Raji (cell line): ENCODE results near the gene GPD2.

Source experiments
- POLR2A ChIP-seq: IDR thresholded peaks from 2 replicates; pipeline ENCODE4 v1.6.1; 2011; ENCODE audit warnings: low read depth, low read length, control low read depth; ENCODE audit not compliant: insufficient read depth

GPD2 gene

GRCh38 chr2:156532989-156533388 lies 96.8 kb downstream of the GPD2 start:
- TF ChIP-seq POLR2A, result no peak

DNA sequence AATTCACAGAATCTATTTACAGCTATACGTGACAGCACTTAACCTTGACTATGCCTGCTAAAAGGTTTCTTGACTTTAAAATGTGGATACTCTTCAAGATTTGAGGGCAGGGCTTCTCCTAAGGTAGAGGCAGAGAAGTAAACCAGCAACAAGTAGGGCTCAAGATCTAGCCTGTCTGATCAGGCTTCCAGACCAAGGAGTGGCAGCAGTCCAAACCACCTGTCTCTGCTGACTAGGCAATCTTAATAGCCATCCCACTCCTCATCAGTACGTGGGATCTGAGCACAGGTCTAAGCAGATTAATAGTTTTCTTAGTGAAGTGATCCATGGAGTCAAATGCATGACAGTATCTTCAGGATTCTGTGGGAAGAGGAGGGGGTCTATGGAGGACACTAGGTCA lies 100.4 kb downstream of the GPD2 start:
- TF ChIP-seq POLR2A, result no peak

DNA sequence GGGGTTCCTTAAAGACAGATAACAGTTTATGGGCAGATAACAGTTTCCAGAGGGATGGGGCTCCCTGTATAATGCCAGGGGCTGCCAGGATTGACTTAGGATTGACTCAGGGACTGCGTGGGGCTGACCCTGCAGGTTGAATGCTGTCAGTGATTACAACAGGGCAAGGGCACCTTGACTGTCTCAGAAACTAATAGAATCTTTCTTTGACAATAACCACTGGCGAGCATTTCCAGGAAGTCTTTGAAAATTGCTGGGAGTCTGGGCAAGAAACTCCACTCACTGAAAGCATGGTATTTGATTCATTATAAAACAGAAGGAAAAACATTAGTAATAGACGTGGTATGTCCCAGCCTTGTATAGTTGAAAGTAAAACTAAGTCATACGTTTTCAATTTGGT lies 101.0 kb downstream of the GPD2 start:
- TF ChIP-seq POLR2A, result no peak

GRCh38 chr2:156538083-156538504 lies 101.9 kb downstream of the GPD2 start:
- TF ChIP-seq POLR2A, result peak; percentile 72

GRCh38 chr2:156539086-156539860 lies 103.1 kb downstream of the GPD2 start:
- TF ChIP-seq POLR2A, result no peak

DNA sequence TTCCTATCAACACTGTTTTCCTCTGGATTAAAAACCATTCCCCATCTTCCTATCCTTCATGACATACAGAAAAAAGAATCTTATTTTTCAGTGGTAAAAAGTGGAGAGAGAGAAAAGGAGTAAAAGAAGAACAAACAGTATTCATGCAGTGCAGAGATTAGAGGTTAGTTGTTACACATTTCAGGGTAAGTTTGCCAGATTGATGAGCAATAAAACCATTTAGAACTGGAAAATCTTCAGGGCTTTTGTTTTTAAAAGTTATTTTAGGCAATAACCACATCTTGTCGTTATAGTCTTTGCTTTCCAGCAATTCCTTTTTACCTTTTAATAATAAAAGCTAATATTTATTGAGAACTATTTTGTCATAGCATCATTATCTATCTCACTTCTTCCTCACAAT lies 104.5 kb downstream of the GPD2 start:
- no peak for TF ChIP-seq POLR2A

GRCh38 chr2:156541229-156541628 lies 105.0 kb downstream of the GPD2 start:
- no peak for TF ChIP-seq POLR2A

- TF ChIP-seq POLR2A, result no peak
Observed at GRCh38 chr2:156541706-156542105, 105.5 kb downstream of the GPD2 start.

DNA sequence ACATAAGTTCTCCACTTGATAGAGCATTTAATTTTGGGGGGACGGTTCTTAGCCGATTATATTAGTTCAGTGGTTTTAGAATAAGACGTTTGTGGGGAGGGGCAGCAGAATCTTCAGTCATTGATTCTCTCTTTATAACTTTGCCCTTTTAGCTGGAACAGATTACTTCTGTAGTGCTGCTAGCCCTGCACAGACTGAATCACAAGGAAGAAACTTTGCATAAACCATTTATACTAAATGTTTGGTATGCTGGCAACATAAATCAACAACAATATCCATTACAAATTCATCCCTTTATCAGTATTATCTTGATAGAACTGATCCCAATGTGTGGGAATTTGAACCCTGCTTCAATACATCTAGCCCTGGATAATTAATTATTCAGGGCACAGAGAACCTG lies 112.2 kb downstream of the GPD2 start:
- TF ChIP-seq POLR2A, result no peak

DNA sequence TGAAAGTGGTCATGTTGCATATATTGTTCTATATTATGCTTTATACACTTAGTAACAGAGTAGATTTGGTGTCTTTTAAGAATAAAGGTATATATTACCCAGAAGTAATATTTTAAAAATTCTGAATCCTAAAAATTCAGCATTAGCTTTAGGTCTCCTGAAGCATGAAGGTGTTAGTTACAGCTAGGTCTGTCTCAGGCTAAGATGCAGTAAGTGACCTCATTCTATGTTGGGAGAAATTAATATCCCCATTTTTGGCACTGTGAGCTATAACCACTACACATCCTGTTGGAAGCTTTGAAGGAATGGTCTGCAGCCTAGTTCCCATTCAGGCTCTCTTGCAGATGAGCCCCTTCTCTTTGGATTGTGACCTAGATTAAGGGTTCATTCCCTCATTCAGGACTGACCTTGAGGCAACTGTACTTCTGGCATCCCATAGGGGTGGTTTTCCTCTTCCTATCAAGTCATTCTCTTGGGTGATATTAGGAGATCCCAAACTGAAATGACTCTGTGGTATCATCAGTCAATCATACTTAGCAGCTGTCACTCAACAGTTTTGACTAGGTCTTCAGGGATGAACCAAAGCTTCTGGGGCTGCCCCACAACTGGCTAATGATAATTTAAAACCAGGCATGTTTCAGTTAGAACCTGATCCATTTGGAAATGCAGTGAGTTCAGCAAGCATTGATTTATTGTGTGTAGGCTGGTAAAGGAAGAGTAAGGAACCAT lies 117.7 kb downstream of the GPD2 start:
- no peak for TF ChIP-seq POLR2A

DNA sequence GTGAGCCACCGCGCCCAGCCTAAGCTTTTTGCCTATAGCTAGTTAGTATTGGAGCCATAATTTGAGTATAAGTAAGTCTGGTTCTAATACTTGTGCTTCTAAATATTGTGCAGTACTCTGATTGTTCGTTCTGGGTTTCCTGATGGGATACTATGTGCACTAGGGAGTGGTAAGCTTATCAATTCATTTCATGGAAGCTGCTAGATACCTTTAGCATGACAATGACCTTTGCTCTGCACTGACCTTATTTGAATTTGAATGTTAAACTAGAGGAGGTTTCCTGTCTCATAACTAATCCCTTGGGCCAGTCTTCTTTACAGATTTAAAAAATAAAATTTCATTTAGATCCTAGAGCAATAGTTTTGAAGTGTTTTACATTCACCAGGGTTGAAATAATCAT lies 125.1 kb downstream of the GPD2 start:
- TF ChIP-seq POLR2A, result no peak

DNA sequence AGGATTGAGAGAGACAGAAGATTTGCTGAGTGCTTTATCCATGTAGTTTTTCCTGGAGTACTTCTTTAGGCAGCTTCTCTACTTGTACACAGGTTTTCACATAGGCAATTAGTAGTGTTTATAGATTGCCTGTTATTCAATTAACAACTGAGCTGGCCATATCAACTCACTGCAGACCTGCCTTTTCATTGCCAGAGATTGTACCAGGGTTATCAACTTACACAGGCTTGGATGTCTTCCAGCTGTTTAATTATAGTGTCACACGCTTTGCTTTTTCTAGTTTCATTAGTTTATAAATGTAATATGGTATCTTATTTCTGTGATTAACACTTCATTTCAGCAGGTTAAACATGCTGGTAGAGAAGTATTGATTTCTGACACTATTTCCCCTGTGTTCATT lies 125.9 kb downstream of the GPD2 start:
- TF ChIP-seq POLR2A, result no peak

DNA sequence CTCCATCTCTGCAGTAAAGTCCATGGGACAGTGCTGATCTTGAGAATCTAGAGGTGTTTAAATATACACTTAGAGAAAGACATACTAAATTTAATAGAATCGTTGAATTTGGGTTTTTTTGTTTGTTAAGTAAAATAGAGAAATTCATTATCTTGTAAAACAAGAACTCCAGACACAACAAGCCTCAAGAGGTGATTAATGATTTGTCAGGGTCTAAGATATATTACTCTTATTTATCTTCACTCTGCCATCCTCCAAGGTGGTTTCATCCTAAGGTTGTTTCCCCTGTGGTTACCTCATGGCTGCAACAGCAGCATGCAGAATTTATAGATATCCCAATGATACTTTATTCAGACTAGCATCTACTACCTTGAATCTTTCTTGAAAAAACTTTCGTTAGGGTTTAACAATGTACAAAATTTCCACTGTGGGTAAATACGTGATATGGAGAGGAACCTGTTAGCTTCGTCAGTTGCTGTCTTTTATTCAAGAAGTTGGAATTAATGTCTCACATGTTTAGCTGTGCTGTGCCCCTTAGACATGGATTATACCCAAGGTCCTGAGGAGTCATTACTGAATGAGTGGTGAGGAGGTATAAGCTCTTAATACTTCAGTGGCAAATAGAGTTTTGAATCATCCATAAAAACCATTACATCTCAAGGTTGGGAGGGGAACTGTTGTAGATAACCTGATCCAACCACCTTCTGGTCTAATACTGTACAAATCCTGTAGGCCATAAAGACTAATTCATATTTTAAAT lies 128.0 kb downstream of the GPD2 start:
- TF ChIP-seq POLR2A, result no peak

DNA sequence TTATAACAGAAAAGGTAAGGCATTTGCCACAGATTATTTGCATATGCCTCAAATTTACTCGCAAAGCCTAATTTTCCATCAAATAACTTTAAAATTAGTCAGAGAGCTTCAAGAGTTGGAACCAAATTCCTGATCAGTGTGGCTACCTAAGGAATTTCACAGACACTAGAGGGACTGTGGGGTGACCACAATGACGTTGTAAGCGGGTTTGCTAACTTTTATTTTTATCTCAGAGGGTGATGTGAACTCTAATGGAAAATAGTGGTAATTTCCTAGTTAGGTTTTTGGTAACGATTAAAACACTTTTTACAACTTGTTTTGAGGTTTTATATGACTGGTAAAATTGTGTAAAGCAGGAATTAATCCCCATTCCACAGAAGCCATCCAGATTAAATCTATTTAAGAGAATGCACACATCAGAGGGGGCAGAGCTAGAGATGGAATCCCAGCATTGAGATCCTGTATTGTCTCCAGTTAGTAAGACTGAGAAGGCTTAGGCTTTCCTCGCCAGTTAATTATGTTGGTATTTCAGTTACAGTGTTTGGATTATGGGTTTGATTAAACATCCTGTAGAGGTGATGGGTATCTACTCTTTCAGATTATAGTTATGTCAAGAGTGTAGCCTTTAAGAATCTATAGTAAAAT lies 129.0 kb downstream of the GPD2 start:
- no peak for TF ChIP-seq POLR2A

GRCh38 chr2:156573710-156574109 lies 137.5 kb downstream of the GPD2 start:
- no peak for TF ChIP-seq POLR2A
